ENCODE data around the gene PIK3C2A.
"Not testable (repeated sequence)": the region's sequence is repeated elsewhere in the genome, so short reads cannot be mapped to it uniquely, and the experiment has no call there.

PIK3C2A gene

DNA sequence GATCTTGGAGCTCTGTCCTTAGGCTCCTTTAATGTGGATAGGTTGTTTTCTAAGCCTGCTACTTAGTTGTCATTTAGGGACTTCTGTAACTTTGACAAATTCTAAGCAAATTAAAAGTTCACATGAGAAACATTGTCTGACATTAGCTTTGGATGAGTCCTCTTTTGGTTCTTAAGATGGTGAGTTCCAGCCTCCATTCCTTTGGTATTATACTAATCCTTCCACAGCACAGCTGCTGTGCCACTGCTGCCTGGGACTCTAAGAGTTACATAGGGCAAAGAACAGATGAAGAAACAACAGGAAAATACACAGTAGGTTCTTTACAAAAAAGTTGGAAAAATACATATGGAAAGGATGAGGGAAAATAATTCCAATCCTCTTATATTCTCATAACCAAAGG lies 25.3 kb upstream of the PIK3C2A start:
- H3K36me3 ChIP-seq (ENCODE audit: insufficient read depth, low read length): no peaks in the 10 kb centered on the region
- no peaks in the 10 kb centered on the region for H3K27me3 ChIP-seq (ENCODE audit: insufficient read depth, low read length)
- no peaks in the 10 kb centered on the region for H3K4me1 ChIP-seq (ENCODE audit: insufficient read depth, low read length)
- H3K9me3 ChIP-seq (ENCODE audit: insufficient read depth, low read depth, low read length): no peaks in the 10 kb centered on the region
- H3K27ac ChIP-seq (ENCODE audit: low read depth, low read length): no peak overlapping the region
- H3K9ac ChIP-seq (ENCODE audit: low read depth, low read length): no peak overlapping the region
- H3K4me3 ChIP-seq (ENCODE audit: low read length): no peak overlapping the region

GRCh38 chr11:17230867-17231851 lies 23.4 kb upstream of the PIK3C2A start:
- WGBS: 94% methylated on average over 2 of the region's 3 CpGs
- no peaks in the 10 kb centered on the region for H3K27me3 ChIP-seq (ENCODE audit: insufficient read depth, low read length)

DNA sequence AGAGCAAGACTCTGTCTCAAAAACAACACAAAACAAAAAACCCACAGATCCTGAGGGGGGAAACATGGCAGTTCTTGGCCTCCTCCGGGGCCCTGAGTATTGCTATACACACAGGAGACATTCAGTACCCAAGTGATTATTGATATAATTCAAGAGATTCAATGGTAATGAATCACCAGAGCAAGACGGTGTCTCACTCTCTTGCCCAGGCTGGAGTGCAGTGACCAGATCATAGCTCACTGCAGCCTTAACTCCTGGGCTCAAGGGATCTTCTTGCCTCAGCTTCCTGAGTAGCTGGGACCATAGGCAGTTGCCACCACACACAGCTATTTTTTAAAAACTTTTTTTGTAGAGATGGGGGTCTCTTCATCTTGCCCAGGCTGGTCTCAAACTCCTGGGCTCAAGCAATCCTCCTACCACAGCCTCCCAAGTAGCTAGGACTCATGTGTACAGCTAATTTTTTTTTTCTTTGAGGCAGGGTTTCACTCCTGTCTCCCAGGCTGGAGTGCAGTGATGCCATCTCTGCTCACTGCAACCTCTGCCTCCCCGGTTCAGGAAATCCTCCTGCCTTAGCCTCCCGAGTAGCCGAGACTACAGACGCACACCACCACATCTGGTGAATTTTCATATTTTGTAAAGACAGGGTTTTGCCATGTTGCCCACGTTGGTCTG lies 21.8 kb upstream of the PIK3C2A start:
- no peak overlapping the region for H3K27ac ChIP-seq (ENCODE audit: low read depth, low read length)
- no peaks in the 10 kb centered on the region for H3K9me3 ChIP-seq (ENCODE audit: insufficient read depth, low read depth, low read length)
- WGBS: 83% methylated on average over 7 of the region's 7 CpGs
- H3K27me3 ChIP-seq (ENCODE audit: insufficient read depth, low read length): no peaks in the 10 kb centered on the region
- H3K4me3 ChIP-seq (ENCODE audit: low read length): no peak overlapping the region
- H3K9ac ChIP-seq (ENCODE audit: low read depth, low read length): no peak overlapping the region
- no peaks in the 10 kb centered on the region for H3K36me3 ChIP-seq (ENCODE audit: insufficient read depth, low read length)
- no peaks in the 10 kb centered on the region for H3K4me1 ChIP-seq (ENCODE audit: insufficient read depth, low read length)

More at GRCh38 chr11:17230867-17231851, 23.4 kb upstream of the PIK3C2A start:
- Histone ChIP-seq H3K36me3 (ENCODE audit: insufficient read depth, low read length) (no peaks in the 10 kb centered on the region), H3K9ac (ENCODE audit: low read depth, low read length) (no peak overlapping the region), H3K27ac (ENCODE audit: low read depth, low read length) (no peak overlapping the region), H3K4me3 (ENCODE audit: low read length) (no peak overlapping the region), H3K4me1 (ENCODE audit: insufficient read depth, low read length) (no peaks in the 10 kb centered on the region), H3K9me3 (ENCODE audit: insufficient read depth, low read depth, low read length) (no peaks in the 10 kb centered on the region)

- H3K27ac ChIP-seq (ENCODE audit: low read depth, low read length); H3K9ac ChIP-seq (ENCODE audit: low read depth, low read length); H3K4me1 ChIP-seq (ENCODE audit: insufficient read depth, low read length); H3K27me3 ChIP-seq (ENCODE audit: insufficient read depth, low read length); H3K4me3 ChIP-seq (ENCODE audit: low read length); H3K9me3 ChIP-seq (ENCODE audit: insufficient read depth, low read depth, low read length); H3K36me3 ChIP-seq (ENCODE audit: insufficient read depth, low read length): not testable (repeated sequence)
- 94% methylated on average over 38 of the region's 38 CpGs for WGBS
These were observed 20.6 kb upstream of the PIK3C2A start for GRCh38 chr11:17228186-17228925.

GRCh38 chr11:17224727-17225126 lies 16.9 kb upstream of the PIK3C2A start:
- Histone ChIP-seq H3K27me3 (ENCODE audit: insufficient read depth, low read length) (no peaks in the 10 kb centered on the region), H3K4me1 (ENCODE audit: insufficient read depth, low read length) (no peaks in the 10 kb centered on the region), H3K9me3 (ENCODE audit: insufficient read depth, low read depth, low read length) (no peaks in the 10 kb centered on the region), H3K4me3 (ENCODE audit: low read length) (no peak overlapping the region), H3K27ac (ENCODE audit: low read depth, low read length) (no peak overlapping the region), H3K36me3 (ENCODE audit: insufficient read depth, low read length) (no peaks in the 10 kb centered on the region), H3K9ac (ENCODE audit: low read depth, low read length) (no peak overlapping the region)
- 88% methylated on average over 2 of the region's 2 CpGs for WGBS

DNA sequence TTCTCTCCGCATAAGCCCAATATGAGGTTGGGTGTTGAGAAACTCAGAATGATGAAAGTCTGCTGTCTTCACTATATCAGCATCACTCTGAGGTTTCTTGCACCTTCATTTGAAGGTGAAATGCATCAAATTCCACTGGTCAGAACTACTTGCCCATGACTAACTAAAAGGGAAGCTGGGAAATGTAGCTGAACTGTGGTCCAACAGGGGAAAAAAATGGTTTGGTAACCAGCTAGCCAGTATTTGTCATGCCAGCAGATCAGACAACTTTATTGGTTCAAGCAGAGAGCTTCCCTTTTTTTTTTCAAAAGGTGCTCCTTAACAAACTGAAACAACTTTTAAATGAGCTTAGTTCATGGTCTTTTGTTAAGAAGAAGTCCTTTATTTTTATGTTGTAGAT lies 14.2 kb upstream of the PIK3C2A start:
- Histone ChIP-seq H3K27me3 (ENCODE audit: insufficient read depth, low read length) (no peaks in the 10 kb centered on the region), H3K4me3 (ENCODE audit: low read length) (no peak overlapping the region), H3K27ac (ENCODE audit: low read depth, low read length) (no peak overlapping the region), H3K9me3 (ENCODE audit: insufficient read depth, low read depth, low read length) (no peaks in the 10 kb centered on the region), H3K36me3 (ENCODE audit: insufficient read depth, low read length) (no peaks in the 10 kb centered on the region), H3K4me1 (ENCODE audit: insufficient read depth, low read length) (no peaks in the 10 kb centered on the region), H3K9ac (ENCODE audit: low read depth, low read length) (no peak overlapping the region; the same call in 1 of the 2 replicates)
- 95% methylated on average over 1 of the region's 1 CpG for WGBS

- 93% methylated on average over 2 of the region's 2 CpGs for WGBS
- no peak overlapping the region for H3K9ac ChIP-seq (ENCODE audit: low read depth, low read length)
- H3K27ac ChIP-seq (ENCODE audit: low read depth, low read length): no peak overlapping the region
- peaks cover 5% of the 10 kb centered on the region; the same call in 1 of the 2 replicates for H3K9me3 ChIP-seq (ENCODE audit: insufficient read depth, low read depth, low read length)
- H3K27me3 ChIP-seq (ENCODE audit: insufficient read depth, low read length): no peaks in the 10 kb centered on the region
- H3K4me1 ChIP-seq (ENCODE audit: insufficient read depth, low read length): no peaks in the 10 kb centered on the region
- H3K4me3 ChIP-seq (ENCODE audit: low read length): no peak overlapping the region
- H3K36me3 ChIP-seq (ENCODE audit: insufficient read depth, low read length): peaks cover 6% of the 10 kb centered on the region; the same call in 1 of the 2 replicates
These were observed 11.2 kb upstream of the PIK3C2A start for GRCh38 chr11:17219016-17219415.

- Histone ChIP-seq H3K27me3 (ENCODE audit: insufficient read depth, low read length) (no peaks in the 10 kb centered on the region), H3K9ac (ENCODE audit: low read depth, low read length) (no peak overlapping the region), H3K27ac (ENCODE audit: low read depth, low read length) (no peak overlapping the region), H3K4me3 (ENCODE audit: low read length) (no peak overlapping the region), H3K36me3 (ENCODE audit: insufficient read depth, low read length) (peaks cover 11% of the 10 kb centered on the region; the same call in 1 of the 2 replicates), H3K9me3 (ENCODE audit: insufficient read depth, low read depth, low read length) (peaks cover 9% of the 10 kb centered on the region; the same call in 1 of the 2 replicates), H3K4me1 (ENCODE audit: insufficient read depth, low read length) (no peaks in the 10 kb centered on the region)
These were observed 10.6 kb upstream of the PIK3C2A start for GRCh38 chr11:17218403-17218802.

GRCh38 chr11:17217401-17217800 lies 9.6 kb upstream of the PIK3C2A start:
- Histone ChIP-seq H3K4me3 (ENCODE audit: low read length) (no peak overlapping the region), H3K9me3 (ENCODE audit: insufficient read depth, low read depth, low read length) (peaks cover 9% of the 10 kb centered on the region; the same call in 1 of the 2 replicates), H3K27me3 (ENCODE audit: insufficient read depth, low read length) (no peaks in the 10 kb centered on the region), H3K9ac (ENCODE audit: low read depth, low read length) (no peak overlapping the region), H3K27ac (ENCODE audit: low read depth, low read length) (no peak overlapping the region), H3K4me1 (ENCODE audit: insufficient read depth, low read length) (no peaks in the 10 kb centered on the region), H3K36me3 (ENCODE audit: insufficient read depth, low read length) (peaks cover 11% of the 10 kb centered on the region; the same call in 1 of the 2 replicates)
- 96% methylated on average over 3 of the region's 3 CpGs for WGBS

DNA sequence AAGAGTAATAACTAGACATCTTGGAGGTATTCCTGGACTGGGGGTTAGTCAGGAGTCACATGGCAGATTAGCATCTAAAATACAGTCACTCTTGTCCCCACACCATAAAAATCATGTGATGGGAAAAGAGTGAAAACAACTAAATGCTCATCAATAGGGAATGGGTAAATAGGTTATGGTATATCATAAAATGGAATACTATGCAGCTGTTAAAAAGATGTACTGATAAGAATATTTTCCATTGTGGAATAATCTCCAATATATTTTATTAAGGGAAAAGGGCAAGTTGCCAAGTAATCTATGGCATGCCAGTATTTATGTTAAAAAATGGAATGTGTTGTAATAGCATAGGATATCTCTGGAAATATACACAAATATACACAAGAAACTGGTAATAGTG lies 6.6 kb upstream of the PIK3C2A start:
- Histone ChIP-seq H3K36me3 (ENCODE audit: insufficient read depth, low read length) (peaks cover 11% of the 10 kb centered on the region; the same call in 1 of the 2 replicates), H3K9me3 (ENCODE audit: insufficient read depth, low read depth, low read length) (peaks cover 9% of the 10 kb centered on the region; the same call in 1 of the 2 replicates), H3K4me1 (ENCODE audit: insufficient read depth, low read length) (peaks cover 6% of the 10 kb centered on the region; the same call in 1 of the 2 replicates), H3K9ac (ENCODE audit: low read depth, low read length) (no peak overlapping the region), H3K27ac (ENCODE audit: low read depth, low read length) (no peak overlapping the region), H3K4me3 (ENCODE audit: low read length) (no peak overlapping the region), H3K27me3 (ENCODE audit: insufficient read depth, low read length) (no peaks in the 10 kb centered on the region)

All from HUES64 (cell line).